H9 (cell line): ENCODE measurements around the gene PEX1. TPM values are rescaled to one million over a fixed set of nuclear protein-coding genes. Genes with fewer than 3 reads are reported as not detected.
A peak's percentile ranks its signal among the peaks of the same experiment; 100 is the strongest.

ENCODE experiments used
- DNase-seq: peaks from one replicate; pipeline ENCODE4 v3.0.0-alpha.2; 2017
- H2AFZ ChIP-seq: one replicate; pipeline ENCODE4 v1.6.1; 2013; ENCODE audit warnings: mild to moderate bottlenecking, low read length, control low read depth, moderate library complexity
- H2AK5ac ChIP-seq: 2 replicates; pipeline ENCODE4 v1.6.1; 2013; ENCODE audit warnings: low read length, control low read depth, mixed read lengths; ENCODE audit not compliant: insufficient read length
- H2BK120ac ChIP-seq: one replicate; pipeline ENCODE4 v1.6.1; 2013; ENCODE audit warnings: low read depth, mild to moderate bottlenecking, low read length, control low read depth, inconsistent platforms; ENCODE audit not compliant: poor library complexity, severe bottlenecking
- H2BK12ac ChIP-seq: 2 replicates; pipeline ENCODE4 v1.6.1; 2013; ENCODE audit warnings: low read length, control low read depth, mixed read lengths, low read depth; ENCODE audit not compliant: insufficient read length
- H2BK15ac ChIP-seq: 2 replicates; pipeline ENCODE4 v1.6.1; 2013; ENCODE audit warnings: low read depth, low read length, control low read depth
- H2BK20ac ChIP-seq: one replicate; pipeline ENCODE4 v1.6.1; 2013; ENCODE audit warnings: low read depth, mild to moderate bottlenecking, low read length, control low read depth, inconsistent platforms; ENCODE audit not compliant: poor library complexity, severe bottlenecking
- H2BK5ac ChIP-seq: 2 replicates; pipeline ENCODE4 v1.6.1; 2013; ENCODE audit warnings: low read length, control low read depth, mixed read lengths; ENCODE audit not compliant: insufficient read length
- H3K14ac ChIP-seq: 2 replicates; pipeline ENCODE4 v1.6.1; 2013; ENCODE audit warnings: low read length, control low read depth; ENCODE audit not compliant: insufficient read depth
- H3K18ac ChIP-seq: 2 replicates; pipeline ENCODE4 v1.6.1; 2013; ENCODE audit warnings: low read depth, mild to moderate bottlenecking, mixed read lengths, low read length, control low read depth; ENCODE audit not compliant: insufficient read length
- H3K23ac ChIP-seq: 2 replicates; pipeline ENCODE4 v1.6.1; 2013; ENCODE audit warnings: low read length, control low read depth, mixed read lengths, low read depth; ENCODE audit not compliant: insufficient read length
- H3K23me2 ChIP-seq: 2 replicates; pipeline ENCODE4 v1.6.1; 2013; ENCODE audit warnings: low read depth, mild to moderate bottlenecking, mixed read lengths, low read length, control low read depth; ENCODE audit not compliant: insufficient read length, poor library complexity, severe bottlenecking
- H3K27ac ChIP-seq: 2 replicates; pipeline ENCODE4 v1.5.1; 2013; ENCODE audit warnings: low read length, control low read depth, mixed read lengths, low read depth; ENCODE audit not compliant: insufficient read length
- H3K27me3 ChIP-seq: 2 replicates; pipeline ENCODE4 v1.6.1; 2013; ENCODE audit warnings: low read length, control low read depth, inconsistent platforms; ENCODE audit not compliant: insufficient read depth
- H3K4ac ChIP-seq: 2 replicates; pipeline ENCODE4 v1.6.1; 2013; ENCODE audit warnings: low read depth, mild to moderate bottlenecking, control low read depth, inconsistent platforms, low read length, moderate library complexity
- H3K4me1 ChIP-seq: 2 replicates; pipeline ENCODE4 v1.6.1; 2013; ENCODE audit warnings: low read length, control low read depth, inconsistent platforms; ENCODE audit not compliant: insufficient read depth
- H3K4me2 ChIP-seq: 2 replicates; pipeline ENCODE4 v1.6.1; 2013; ENCODE audit warnings: low read length, control low read depth, mixed read lengths; ENCODE audit not compliant: insufficient read length, insufficient read depth
- H3K56ac ChIP-seq: 2 replicates; pipeline ENCODE4 v1.6.1; 2013; ENCODE audit warnings: low read depth, mild to moderate bottlenecking, mixed read lengths, low read length, control low read depth; ENCODE audit not compliant: insufficient read length
- H3K79me1 ChIP-seq: 2 replicates; pipeline ENCODE4 v1.6.1; 2013; ENCODE audit warnings: low read depth, mild to moderate bottlenecking, moderate library complexity, low read length, control low read depth, inconsistent platforms; ENCODE audit not compliant: insufficient read depth, poor library complexity, severe bottlenecking
- H3K79me2 ChIP-seq: 2 replicates; pipeline ENCODE4 v1.6.1; 2013; ENCODE audit warnings: low read length, control low read depth, inconsistent platforms; ENCODE audit not compliant: insufficient read depth
- H3K9ac ChIP-seq: 2 replicates; pipeline ENCODE4 v1.6.1; 2013; ENCODE audit warnings: low read length, control low read depth, mixed read lengths; ENCODE audit not compliant: insufficient read length; ENCODE audit errors: extremely low read depth
- H3K9me3 ChIP-seq: one replicate; pipeline ENCODE4 v1.6.1; 2013; ENCODE audit warnings: low read depth, low read length, inconsistent platforms; ENCODE audit not compliant: control insufficient read depth
- H3T11ph ChIP-seq: one replicate; pipeline ENCODE4 v1.6.1; 2013; ENCODE audit warnings: mild to moderate bottlenecking, low read length, control low read depth, inconsistent platforms
- H4K20me1 ChIP-seq: one replicate; pipeline ENCODE4 v1.6.1; 2013; ENCODE audit not compliant: control insufficient read depth, insufficient read length, insufficient read depth
- H4K5ac ChIP-seq: 2 replicates; pipeline ENCODE4 v1.6.1; 2013; ENCODE audit warnings: low read depth, mild to moderate bottlenecking, mixed read lengths, low read length, control low read depth; ENCODE audit not compliant: insufficient read length
- H4K8ac ChIP-seq: replicated peaks from 2 replicates; pipeline ENCODE4 v1.6.1; 2013; ENCODE audit warnings: low read length, control low read depth, mixed read lengths, low read depth; ENCODE audit not compliant: insufficient read length
- H4K91ac ChIP-seq: 2 replicates; pipeline ENCODE4 v1.6.1; 2013; ENCODE audit warnings: low read depth, mild to moderate bottlenecking, moderate library complexity, mixed read lengths, low read length, control low read depth; ENCODE audit not compliant: insufficient read length
- H3K27ac Mint-ChIP-seq, 3 experiments: 2 replicates in 2 of 3; 3 replicates in 1 of 3; pipeline ENCODE4 v1.8.0; 2020 to 2021; ENCODE audit warnings: mixed read lengths in 3 of 3, mild to moderate bottlenecking in 1 of 3, moderate library complexity in 1 of 3
- H3K27me3 Mint-ChIP-seq: 2 replicates; pipeline ENCODE4 v1.8.0; 2021; ENCODE audit warnings: low read depth, mild to moderate bottlenecking, moderate library complexity, mixed read lengths
- H3K36me3 Mint-ChIP-seq, 3 experiments: 2 replicates in 2 of 3; 3 replicates in 1 of 3; pipeline ENCODE4 v1.8.0; 2020 to 2021; ENCODE audit warnings: low read depth in 3 of 3, mixed read lengths in 3 of 3; ENCODE audit not compliant: insufficient read depth in 1 of 3
- H3K4me1 Mint-ChIP-seq, 2 experiments: 2 replicates each; pipeline ENCODE4 v1.8.0; 2020; ENCODE audit warnings: mixed read lengths in 2 of 2
- H3K4me3 Mint-ChIP-seq, 2 experiments: 2 replicates in 1 of 2; 3 replicates in 1 of 2; pipeline ENCODE4 v1.8.0; 2020 to 2021; ENCODE audit warnings: mild to moderate bottlenecking in 2 of 2, mixed read lengths in 2 of 2, moderate library complexity in 1 of 2
- H3K9me3 Mint-ChIP-seq, 2 experiments: 2 replicates in 1 of 2; 3 replicates in 1 of 2; pipeline ENCODE4 v1.8.0; 2020; ENCODE audit warnings: mild to moderate bottlenecking in 2 of 2, mixed read lengths in 2 of 2, moderate library complexity in 1 of 2
- CTCF ChIP-seq: fragments of 200-600 bp; sonication (generic); conservative IDR thresholded peaks from 3 replicates; pipeline ENCODE4 v1.8.0; 2021; ENCODE audit warnings: antibody characterized with exemption, mild to moderate bottlenecking
- WGBS: extraction: QIAGEN DNeasy Blood & Tissue Kit; methylation state at CpG from one replicate; pipeline ENCODE4 v1.1.7; 2013; ENCODE audit warnings: missing lambda C conversion rate, low lambda C conversion rate, mixed read lengths; ENCODE audit not compliant: insufficient read length; ENCODE audit errors: extremely low coverage; 5-methylcytosine and 5-hydroxymethylcytosine counted together
- total RNA-seq: library from RNA; stranded (reverse); gene quantifications from 2 replicates; pipeline ENCODE4 v1.2.1, GENCODE V29; 2021

PEX1 gene
- total RNA-seq, 1 experiment from 2014 or later: 21.8 TPM

- Mint-ChIP-seq H3K36me3 (peaks cover 11 to 18% (median 13%) of the 10 kb centered on the region in 3 experiments; a peak in 6 of 7 replicates), H3K4me1 (peaks cover 0 to 2% of the 10 kb centered on the region in 2 experiments; a peak in 1 of 4 replicates), H3K27ac (peak overlapping the region in 2 of 3 experiments; percentile 8 to 34; a peak in 1 of 7 replicates), H3K27me3 (no peaks in the 10 kb centered on the region), H3K4me3 (no peak overlapping the region), H3K9me3 (no peaks in the 10 kb centered on the region)
- DNase-seq: no peak
- no peaks in the 10 kb centered on the region for H3K23me2 ChIP-seq
- no CpG with 5 or more reads among the region's 4 CpGs for WGBS
- H3K14ac ChIP-seq: no peak overlapping the region
- no peaks in the 10 kb centered on the region for H3K9me3 ChIP-seq
- no peak overlapping the region for H4K5ac ChIP-seq
- H2BK20ac ChIP-seq: no peak overlapping the region
- no peak overlapping the region for H2AFZ ChIP-seq
- no peak overlapping the region for H3T11ph ChIP-seq
- no peak overlapping the region for H2BK12ac ChIP-seq
- H2BK5ac ChIP-seq: no peak overlapping the region
- no peak overlapping the region for H3K18ac ChIP-seq
- H3K79me2 ChIP-seq: no peaks in the 10 kb centered on the region
- H3K23ac ChIP-seq: no peak overlapping the region
- no peaks in the 10 kb centered on the region for H3K4me1 ChIP-seq
- no peak overlapping the region for H2BK120ac ChIP-seq
- no peaks in the 10 kb centered on the region for H4K20me1 ChIP-seq
- TF ChIP-seq CTCF: no peak
- no peak overlapping the region for H3K27ac ChIP-seq
- no peak overlapping the region for H2AK5ac ChIP-seq
- no peaks in the 10 kb centered on the region for H3K79me1 ChIP-seq
- no peak overlapping the region for H2BK15ac ChIP-seq
- H3K4ac ChIP-seq: no peak overlapping the region
- H4K8ac ChIP-seq: no peak overlapping the region
- no peak overlapping the region for H3K56ac ChIP-seq
- no peak overlapping the region for H4K91ac ChIP-seq
- no peak overlapping the region for H3K4me2 ChIP-seq
- no peak overlapping the region for H3K9ac ChIP-seq
- no peaks in the 10 kb centered on the region for H3K27me3 ChIP-seq
Observed at GRCh38 chr7:92460510-92460909, 67.8 kb downstream of the PEX1 start.
